CD8-positive, alpha-beta memory T cell (primary cell): ENCODE measurements around the gene KLRC3. TPM values are rescaled to one million over a fixed set of nuclear protein-coding genes. Genes with fewer than 3 reads are reported as not detected.
A peak's percentile ranks its signal among the peaks of the same experiment; 100 is the strongest.
"Not testable (repeated sequence)": the region's sequence is repeated elsewhere in the genome, so short reads cannot be mapped to it uniquely, and the experiment has no call there.

Source experiments
- CTCF ChIA-PET: fragments of 350-600 bp; sonication (Branson Sonifier 250); formaldehyde crosslinking; loops from one replicate; lab custom pipeline; 2021; ENCODE audit warnings: antibody characterized with exemption; lab: Charles Lee
- POLR2A ChIA-PET: fragments of 350-600 bp; sonication (Branson Sonifier 250); formaldehyde crosslinking; loops from one replicate; lab custom pipeline; 2021; ENCODE audit warnings: antibody characterized with exemption; lab: Charles Lee
- DNase-seq, 5 donors: peaks; one replicate each; pipeline versions ENCODE4 v3.0.0 to v3.0.0-alpha.2; 2020 to 2022; ENCODE audit warnings: mixed read lengths in 1 of 5
- H3K27ac ChIP-seq: one replicate; pipeline ENCODE4 v1.7.0; 2013; ENCODE audit warnings: low read depth, mild to moderate bottlenecking, low read length, moderate library complexity
- H3K27me3 ChIP-seq: 2 replicates; pipeline ENCODE4 v1.7.0; 2013; ENCODE audit warnings: low read length, mild to moderate bottlenecking; ENCODE audit not compliant: insufficient read depth, poor library complexity, severe bottlenecking
- H3K36me3 ChIP-seq: 2 replicates; pipeline ENCODE4 v1.7.0; 2013; ENCODE audit warnings: mild to moderate bottlenecking, low read length, moderate library complexity; ENCODE audit not compliant: insufficient read depth
- H3K4me1 ChIP-seq: 2 replicates; pipeline ENCODE4 v1.7.0; 2013; ENCODE audit warnings: mild to moderate bottlenecking, low read length, moderate library complexity; ENCODE audit not compliant: insufficient read depth
- H3K4me3 ChIP-seq: 2 replicates; pipeline ENCODE4 v1.7.0; 2013; ENCODE audit warnings: mild to moderate bottlenecking, low read length
- H3K9me3 ChIP-seq: 2 replicates; pipeline ENCODE4 v1.7.0; 2013; ENCODE audit warnings: mild to moderate bottlenecking, low read length
- H3K27ac Mint-ChIP-seq, 8 donors: one replicate each; pipeline ENCODE4 v1.8.0; 2020 to 2021; ENCODE audit warnings: mixed read lengths in 8 of 8, mild to moderate bottlenecking in 6 of 8, inconsistent platforms in 3 of 8, moderate library complexity in 3 of 8
- H3K27me3 Mint-ChIP-seq, 2 donors: one replicate each; pipeline ENCODE4 v1.8.0; 2020 to 2021; ENCODE audit warnings: mixed read lengths in 2 of 2, mild to moderate bottlenecking in 1 of 2, moderate library complexity in 1 of 2
- H3K36me3 Mint-ChIP-seq, 3 donors: one replicate each; pipeline ENCODE4 v1.8.0; 2020 to 2021; ENCODE audit warnings: mixed read lengths in 3 of 3, inconsistent platforms in 1 of 3, mild to moderate bottlenecking in 1 of 3
- H3K4me1 Mint-ChIP-seq, 3 donors: one replicate each; pipeline ENCODE4 v1.8.0; 2020 to 2021; ENCODE audit warnings: mixed read lengths in 3 of 3, inconsistent platforms in 1 of 3, mild to moderate bottlenecking in 1 of 3
- H3K4me3 Mint-ChIP-seq, 7 donors: one replicate each; pipeline ENCODE4 v1.8.0; 2020 to 2021; ENCODE audit warnings: mixed read lengths in 7 of 7, mild to moderate bottlenecking in 6 of 7, moderate library complexity in 4 of 7, inconsistent platforms in 2 of 7
- H3K9me3 Mint-ChIP-seq, 5 donors: one replicate each; pipeline ENCODE4 v1.8.0; 2020 to 2022; ENCODE audit warnings: mixed read lengths in 5 of 5, mild to moderate bottlenecking in 3 of 5, moderate library complexity in 2 of 5, inconsistent platforms in 1 of 5
- polyA plus RNA-seq: library from polyadenylated mRNA; unstranded; fragments of 300-500 nt; fragmentation: Illumina TruSeq; gene quantifications from one replicate; pipeline ENCODE4 v1.2.3, GENCODE V29; 2021
- total RNA-seq, 2 experiments: library from RNA; stranded (reverse); gene quantifications; one replicate each; pipeline ENCODE4 v1.2.3, GENCODE V29; 2021

Gene KLRC3
- total and polyA plus RNA-seq, 3 experiments from 2014 or later: 3.0 to 7.1 (median 3.2) TPM

GRCh38 chr12:10424260-10424899 is 4.0 kb upstream of the KLRC3 start:
- H3K27me3 ChIP-seq, H3K36me3 Mint-ChIP-seq, H3K27ac ChIP-seq, H3K9me3 Mint-ChIP-seq, H3K4me1 ChIP-seq, H3K4me3 Mint-ChIP-seq, H3K27ac Mint-ChIP-seq, H3K36me3 ChIP-seq, DNase-seq, H3K27me3 Mint-ChIP-seq, POLR2A ChIA-PET, H3K4me3 ChIP-seq, CTCF ChIA-PET, H3K9me3 ChIP-seq, H3K4me1 Mint-ChIP-seq: not testable (repeated sequence)

GRCh38 chr12:10422159-10422558 is 1.8 kb upstream of the KLRC3 start:
- H3K4me3 ChIP-seq, H3K4me1 Mint-ChIP-seq, H3K27ac ChIP-seq, H3K9me3 ChIP-seq, H3K4me1 ChIP-seq, POLR2A ChIA-PET, H3K4me3 Mint-ChIP-seq, CTCF ChIA-PET, H3K36me3 Mint-ChIP-seq, H3K27me3 Mint-ChIP-seq, H3K27ac Mint-ChIP-seq, DNase-seq, H3K27me3 ChIP-seq, H3K36me3 ChIP-seq, H3K9me3 Mint-ChIP-seq: not testable (repeated sequence)

- Histone ChIP-seq H3K36me3 (no peaks in the 10 kb centered on the region), H3K4me1 (no peaks in the 10 kb centered on the region), H3K27me3 (no peaks in the 10 kb centered on the region), H3K9me3 (no peaks in the 10 kb centered on the region), H3K27ac (peak within 1 kb of the TSS; percentile 64), H3K4me3 (peak within 1 kb of the TSS; percentile 47)
- H3K36me3 Mint-ChIP-seq: peaks cover 9 to 43% (median 29%) of the 10 kb centered on the region in 3 donors
- ChIA-PET CTCF (interaction anchor here (0.9 to 1.5 kb wide), 2 partner anchors 172 to 173 kb away, joined by 3 to 4 read pairs; no protein-coding TSS in a partner anchor), POLR2A (interaction anchor here (0.7 to 1.1 kb wide), 5 partner anchors 12 to 196 kb away, joined by 3 to 6 read pairs (median 3); no protein-coding TSS in a partner anchor)
- H3K27ac Mint-ChIP-seq: peak within 1 kb of the TSS; percentile 5 to 94 (median 81)
- H3K9me3 Mint-ChIP-seq: no peaks in the 10 kb centered on the region
- H3K4me3 Mint-ChIP-seq: peak within 1 kb of the TSS; percentile 86 to 98 (median 88)
- no peaks in the 10 kb centered on the region for H3K27me3 Mint-ChIP-seq
- peak in 2 of 5 donors; percentile 55 to 68 for DNase-seq
- H3K4me1 Mint-ChIP-seq: peaks cover 13 to 31% (median 25%) of the 10 kb centered on the region in 3 donors
Observed at GRCh38 chr12:10409392-10409791, 11.0 kb downstream of the KLRC3 start, which contains the start of gene KLRC4. Gene KLRC4 (minus strand): TSS chr12:10409757. CDS start chr12:10409575, 182 bp downstream.

- Mint-ChIP-seq H3K4me1 (peaks cover 12 to 31% (median 26%) of the 10 kb centered on the region in 3 donors), H3K27me3 (no peaks in the 10 kb centered on the region), H3K4me3 (peak overlapping the region; percentile 86 to 98 (median 88)), H3K27ac (peak overlapping the region; percentile 5 to 94 (median 81)), H3K36me3 (peaks cover 9 to 46% (median 32%) of the 10 kb centered on the region in 3 donors), H3K9me3 (no peaks in the 10 kb centered on the region)
- Histone ChIP-seq H3K9me3 (no peaks in the 10 kb centered on the region), H3K4me1 (no peaks in the 10 kb centered on the region), H3K27ac (peak overlapping the region; percentile 64), H3K27me3 (no peaks in the 10 kb centered on the region), H3K36me3 (no peaks in the 10 kb centered on the region), H3K4me3 (peak overlapping the region; percentile 47)
- DNase-seq: peak in 1 of 5 donors; percentile 44
- CTCF ChIA-PET: interaction anchor here (0.9 to 1.5 kb wide), 2 partner anchors 171 to 172 kb away, joined by 3 to 4 read pairs; no protein-coding TSS in a partner anchor
- POLR2A ChIA-PET: interaction anchor here (0.7 to 1.1 kb wide), 5 partner anchors 11 to 196 kb away, joined by 3 to 6 read pairs (median 3); no protein-coding TSS in a partner anchor
Observed at GRCh38 chr12:10408842-10409241, 11.6 kb downstream of the KLRC3 start.

GRCh38 chr12:10406725-10407124 is 13.7 kb downstream of the KLRC3 start:
- Mint-ChIP-seq H3K27ac (peak overlapping the region in 7 of 8 donors; percentile 3 to 89 (median 77)), H3K4me1 (peaks cover 17 to 39% (median 36%) of the 10 kb centered on the region in 3 donors), H3K36me3 (peaks cover 9 to 56% (median 36%) of the 10 kb centered on the region in 3 donors), H3K27me3 (no peaks in the 10 kb centered on the region), H3K9me3 (no peaks in the 10 kb centered on the region), H3K4me3 (peak overlapping the region; percentile 74 to 95 (median 89))
- DNase-seq: no peak
- Histone ChIP-seq H3K9me3 (no peaks in the 10 kb centered on the region), H3K27ac (peak overlapping the region; percentile 44), H3K4me3 (peak overlapping the region; percentile 59), H3K27me3 (no peaks in the 10 kb centered on the region), H3K4me1 (no peaks in the 10 kb centered on the region), H3K36me3 (no peaks in the 10 kb centered on the region)
- ChIA-PET CTCF (interaction anchor here (1.0 to 1.5 kb wide), 4 partner anchors 14 to 171 kb away, joined by 3 to 4 read pairs (median 4); no protein-coding TSS in a partner anchor), POLR2A (interaction anchor here (1.4 to 1.6 kb wide), 2 partner anchors 11 to 12 kb away, joined by 4 to 5 read pairs; no protein-coding TSS in a partner anchor)

GRCh38 chr12:10405294-10405693 is 15.1 kb downstream of the KLRC3 start:
- H3K36me3 ChIP-seq: no peaks in the 10 kb centered on the region
- peak overlapping the region; percentile 58 to 85 (median 77) for H3K4me3 Mint-ChIP-seq

GRCh38 chr12:10404798-10405197 is 15.6 kb downstream of the KLRC3 start:
- Mint-ChIP-seq H3K9me3 (no peaks in the 10 kb centered on the region), H3K27ac (peak overlapping the region in 7 of 8 donors; percentile 6 to 85 (median 54)), H3K36me3 (peaks cover 9 to 73% (median 39%) of the 10 kb centered on the region in 3 donors), H3K27me3 (no peaks in the 10 kb centered on the region), H3K4me1 (peaks cover 29 to 47% (median 43%) of the 10 kb centered on the region in 3 donors), H3K4me3 (peak overlapping the region; percentile 58 to 85 (median 77))
- CTCF ChIA-PET: interaction anchor here (0.9 to 1.7 kb wide), 3 partner anchors 8 to 40 kb away, joined by 3 to 4 read pairs (median 3); no protein-coding TSS in a partner anchor
- Histone ChIP-seq H3K4me1 (peaks cover 6% of the 10 kb centered on the region), H3K9me3 (no peaks in the 10 kb centered on the region), H3K4me3 (peak overlapping the region; percentile 4), H3K36me3 (no peaks in the 10 kb centered on the region), H3K27me3 (no peaks in the 10 kb centered on the region), H3K27ac (no peak overlapping the region)
- POLR2A ChIA-PET: interaction anchor here (0.8 kb wide), 1 partner anchor 169 kb away, joined by 3 read pairs; no protein-coding TSS in a partner anchor
- DNase-seq: no peak

More at GRCh38 chr12:10405294-10405693, 15.1 kb downstream of the KLRC3 start:
- H3K4me1 ChIP-seq: peaks cover under 1% of the 10 kb centered on the region
- Mint-ChIP-seq H3K27me3 (no peaks in the 10 kb centered on the region), H3K4me1 (peaks cover 25 to 44% (median 40%) of the 10 kb centered on the region in 3 donors), H3K9me3 (no peaks in the 10 kb centered on the region), H3K27ac (peak overlapping the region in 7 of 8 donors; percentile 6 to 85 (median 54)), H3K36me3 (peaks cover 9 to 68% (median 39%) of the 10 kb centered on the region in 3 donors)
- no peaks in the 10 kb centered on the region for H3K27me3 ChIP-seq
- ChIA-PET CTCF (interaction anchor here (0.9 to 1.7 kb wide), 3 partner anchors 9 to 40 kb away, joined by 3 to 4 read pairs (median 3); no protein-coding TSS in a partner anchor), POLR2A (interaction anchor here (0.8 kb wide), 1 partner anchor 170 kb away, joined by 3 read pairs; no protein-coding TSS in a partner anchor)
- H3K27ac ChIP-seq: no peak overlapping the region
- no peaks in the 10 kb centered on the region for H3K9me3 ChIP-seq
- DNase-seq: no peak
- peak overlapping the region; percentile 29 for H3K4me3 ChIP-seq
